HepG2 (cell line): ENCODE data around the gene SLC9A4. TPM values are rescaled to one million over a fixed set of nuclear protein-coding genes. Genes with fewer than 3 reads are reported as not detected.
A peak's percentile ranks its signal among the peaks of the same experiment; 100 is the strongest.

Source experiments
- ATAC-seq: fragments of 200-7000 bp; cut with Tn5 transposase; 3 replicates; pipeline ENCODE4 v1.9.1; 2020; ENCODE audit warnings: mild to moderate bottlenecking, moderate library complexity
- BruUV-seq: library from RNA; stranded (reverse); fragments of 400-500 nt; replicated peaks from 2 replicates; lab custom pipeline; 2021; lab: Mats Ljungman, UMichigan
- CTCF ChIA-PET: fragments of 300-600 bp; formaldehyde crosslinking; extraction: SDS; loops from one replicate; lab custom pipeline; 2021; ENCODE audit warnings: low total read pairs, inconsistent platforms, low intra/inter-chr PET ratio; lab: Yijun Ruan, JAX
- POLR2A ChIA-PET: fragments of 350-600 bp; sonication (Branson Sonifier 250); formaldehyde crosslinking; loops from one replicate; lab custom pipeline; 2020; ENCODE audit warnings: antibody characterized with exemption, inconsistent platforms; lab: Yijun Ruan, JAX
- DNase-seq: peaks from one replicate; pipeline ENCODE4 v3.0.0-alpha.2; 2015; ENCODE audit warnings: low spot score
- FAIRE-seq: peaks from 3 replicates; lab custom pipeline; 2011; peaks lifted over from hg19 to GRCh38; lab: Jason Lieb, UNC
- H2AFZ ChIP-seq: one replicate; pipeline ENCODE4 v1.6.1; 2011; ENCODE audit warnings: low read length, inconsistent platforms
- H3K27ac ChIP-seq: fragments of 300-600 bp; 3 replicates; pipeline ENCODE4 v1.8.0; 2011; ENCODE audit warnings: mixed run types, mild to moderate bottlenecking, mixed read lengths, low read length, inconsistent platforms; ENCODE audit not compliant: insufficient read depth; ENCODE audit errors: extremely low read length
- H3K27me3 ChIP-seq, 2 experiments: fragments of 200-600 bp in 1 of 2; 2 replicates in 1 of 2; 3 replicates in 1 of 2; pipeline versions ENCODE4 v1.6.0 to v1.8.0; 2011; ENCODE audit warnings: low read length in 2 of 2, mild to moderate bottlenecking in 2 of 2, moderate library complexity in 2 of 2, inconsistent platforms in 1 of 2; ENCODE audit not compliant: insufficient read depth in 2 of 2, control insufficient read depth in 1 of 2
- H3K36me3 ChIP-seq, 2 experiments: fragments of 200-600 bp in 1 of 2; replicated peaks in 1 of 2; 2 replicates in 1 of 2; 3 replicates in 1 of 2; pipeline versions ENCODE4 v1.5.1 to v1.8.0; 2011; ENCODE audit warnings: low read length in 2 of 2, inconsistent platforms in 1 of 2; ENCODE audit not compliant: insufficient read depth in 2 of 2, control insufficient read depth in 1 of 2
- H3K4me1 ChIP-seq: 2 replicates; pipeline ENCODE4 v1.5.1; 2012; ENCODE audit warnings: low read length, inconsistent platforms; ENCODE audit not compliant: insufficient read depth
- H3K4me2 ChIP-seq: 2 replicates; pipeline ENCODE4 v1.6.0; 2011; ENCODE audit warnings: low read depth, low read length, inconsistent platforms
- H3K4me3 ChIP-seq, 3 experiments: fragments of 200-600 bp in 1 of 3; sonication (generic), shearing (Covaris generic) in 1 of 3; replicated peaks in 1 of 3; 2 replicates each; pipeline ENCODE4 v1.5.1; 2011 to 2016; ENCODE audit warnings: low read length in 3 of 3, inconsistent platforms in 2 of 3, low read depth in 2 of 3, mild to moderate bottlenecking in 2 of 3, control low read depth in 1 of 3, mixed read lengths in 1 of 3; ENCODE audit not compliant: insufficient read depth in 1 of 3
- H3K79me2 ChIP-seq: one replicate; pipeline ENCODE4 v1.6.1; 2011; ENCODE audit warnings: low read length, inconsistent platforms; ENCODE audit not compliant: insufficient read depth
- H3K9ac ChIP-seq: 2 replicates; pipeline ENCODE4 v1.6.0; 2011; ENCODE audit warnings: mild to moderate bottlenecking, low read depth, low read length, inconsistent platforms; ENCODE audit not compliant: insufficient read depth
- H3K9me3 ChIP-seq: 2 replicates; pipeline ENCODE4 v1.5.1; 2012; ENCODE audit warnings: mild to moderate bottlenecking, low read length
- H4K20me1 ChIP-seq: 2 replicates; pipeline ENCODE4 v1.6.0; 2011; ENCODE audit warnings: inconsistent platforms, mild to moderate bottlenecking, low read length, moderate library complexity; ENCODE audit not compliant: insufficient read depth
- ATF7 ChIP-seq, 2 experiments: fragments of 450-650 bp in 1 of 2; sonication (generic) in 1 of 2; formaldehyde crosslinking in 1 of 2; IDR thresholded peaks; 2 replicates each; pipeline versions ENCODE4 v1.4.0 to v1.6.1; 2016 to 2020; ENCODE audit warnings: antibody characterized with exemption in 1 of 2, mild to moderate bottlenecking in 1 of 2, missing genetic modification reagents in 1 of 2
- MTA3 ChIP-seq: sonication (generic); formaldehyde crosslinking; IDR thresholded peaks from 2 replicates; pipeline ENCODE4 v1.4.0; 2020; ENCODE audit warnings: missing genetic modification reagents
- SMAD9 ChIP-seq: sonication (generic); formaldehyde crosslinking; IDR thresholded peaks from 2 replicates; pipeline ENCODE4 v1.5.1; 2020; ENCODE audit warnings: mild to moderate bottlenecking, missing genetic modification reagents
- THYN1 ChIP-seq: sonication (generic); formaldehyde crosslinking; IDR thresholded peaks from 2 replicates; pipeline ENCODE4 v1.8.1; 2023; ENCODE audit warnings: low read depth, mild to moderate bottlenecking, moderate library complexity, missing genetic modification reagents, borderline replicate concordance
- ZNF629 ChIP-seq: sonication (generic); formaldehyde crosslinking; conservative IDR thresholded peaks from 2 replicates; pipeline ENCODE4 v1.5.0; 2020; ENCODE audit warnings: missing genetic modification reagents
- ZSCAN30 ChIP-seq: sonication (generic); formaldehyde crosslinking; IDR thresholded peaks from 2 replicates; pipeline ENCODE4 v1.5.0; 2020; ENCODE audit warnings: mild to moderate bottlenecking, missing genetic modification reagents
- WGBS: methylation state at CpG from one replicate; pipeline ENCODE4 v1.1.6; 2017; ENCODE audit warnings: low lambda C conversion rate; 5-methylcytosine and 5-hydroxymethylcytosine counted together
- in situ Hi-C: cut with HindIII; loops from 2 replicates; pipeline ENCODE4 v1.10.0; 2017; ENCODE audit warnings: low pct_unique_long_range_greater_than_20kb; ENCODE audit not compliant: extremely low pct_ligation_motif_present
- intact Hi-C: fragments of 100-400 bp; cut with micrococcal nuclease; formaldehyde crosslinking; loops from one replicate; pipeline ENCODE4 v1.10.0; 2022; ENCODE audit not compliant: unreplicated experiment
- polyA plus RNA-seq, 8 experiments: library from polyadenylated mRNA; depleted of rRNA in 3 of 8; stranded (reverse) in 7 of 8; unstranded in 1 of 8; fragments of >200 nt; fragmentation: Illumina TruSeq in 4 of 8; extraction: Trizol in 4 of 8; gene quantifications; 2 replicates each; pipeline versions ENCODE4 v1.2.1 to v1.2.3, GENCODE V29; 2011 to 2016; ENCODE audit warnings: low read depth in 4 of 8, missing spikeins in 1 of 8, mixed read lengths in 1 of 8; ENCODE audit not compliant: insufficient read depth in 1 of 8
- total RNA-seq, 5 experiments: library from RNA; depleted of rRNA; stranded (reverse); fragments of >200 nt; fragmentation: Illumina TruSeq; extraction: Trizol; gene quantifications; 2 replicates each; pipeline ENCODE4 v1.2.3, GENCODE V29; 2016; ENCODE audit warnings: low read depth in 1 of 5

The SLC9A4 gene
- total and polyA plus RNA-seq, 2 of the 13 experiments (the other 11 are each of a cell fraction or from before 2014, with no cell fraction given): not detected

DNA sequence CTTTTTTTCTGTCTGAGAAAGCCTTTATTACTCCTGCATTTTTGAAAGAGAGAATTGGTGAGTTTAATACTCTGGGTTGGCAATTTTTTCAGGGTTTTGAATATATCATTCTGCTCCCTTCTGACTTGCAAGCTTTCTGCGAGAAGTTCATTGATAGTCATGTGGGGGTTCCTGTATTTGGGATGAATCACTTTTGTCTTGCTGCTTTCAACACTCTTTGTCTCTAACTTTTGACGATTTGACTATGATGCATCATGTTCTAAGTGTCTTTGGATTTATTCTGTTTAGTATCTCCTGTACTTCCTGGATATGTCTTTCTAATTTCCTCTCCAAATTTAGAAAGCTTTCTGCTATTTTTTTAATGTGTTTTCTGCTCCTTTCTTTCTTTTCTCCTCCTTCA is 105.3 kb downstream of the SLC9A4 start:
- DNase-seq: no peak
- no peak for FAIRE-seq
- H3K27ac ChIP-seq: no peak overlapping the region
- ChIA-PET POLR2A (no interaction called here), CTCF (no interaction called here)
- no peak for ATAC-seq
- no peaks in the 10 kb centered on the region for H4K20me1 ChIP-seq
- no peak overlapping the region for H3K4me3 ChIP-seq
- no peaks in the 10 kb centered on the region for H3K36me3 ChIP-seq
- 6% methylated on average over 2 of the region's 2 CpGs for WGBS
- no peaks in the 10 kb centered on the region for H3K79me2 ChIP-seq
- no TSS peak for BruUV-seq
- H3K4me1 ChIP-seq: no peaks in the 10 kb centered on the region
- no peaks in the 10 kb centered on the region for H3K27me3 ChIP-seq
- TF ChIP-seq THYN1 (CRISPR knock-in tag) (no peak), ZSCAN30 (CRISPR knock-in tag) (no peak)
- no peak overlapping the region for H2AFZ ChIP-seq
- H3K4me2 ChIP-seq: no peak overlapping the region
- intact Hi-C loops: no loop called here
- H3K9me3 ChIP-seq: no peaks in the 10 kb centered on the region
- no peak overlapping the region for H3K9ac ChIP-seq
- in situ Hi-C loops: no loop called here

DNA sequence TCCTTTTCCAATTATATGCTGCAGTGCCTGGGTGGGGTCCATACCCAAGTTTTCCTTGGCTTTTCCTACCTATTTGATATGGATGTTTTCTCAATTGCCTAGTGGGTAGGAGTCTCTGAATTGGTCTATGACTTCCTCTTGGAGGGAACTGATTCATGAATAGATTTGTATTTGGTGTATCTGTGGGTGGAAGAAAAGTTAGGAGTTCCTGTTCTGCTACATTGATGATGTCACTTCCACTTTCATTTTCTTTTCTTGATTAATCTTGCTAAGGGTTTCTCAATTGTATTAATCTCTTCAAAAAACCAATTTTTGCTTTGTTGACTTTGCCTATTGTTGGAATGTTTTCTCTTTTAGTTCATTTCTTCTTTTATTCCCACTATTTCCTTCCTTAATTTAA is 108.9 kb downstream of the SLC9A4 start:
- no peaks in the 10 kb centered on the region for H3K79me2 ChIP-seq
- no peak overlapping the region for H3K4me3 ChIP-seq
- CTCF ChIA-PET: no interaction called here
- no peak overlapping the region for H3K4me2 ChIP-seq
- in situ Hi-C loops: no loop called here
- H3K4me1 ChIP-seq: no peaks in the 10 kb centered on the region
- no TSS peak for BruUV-seq
- H3K9ac ChIP-seq: no peak overlapping the region
- FAIRE-seq: no peak
- no peak for ATAC-seq
- no peak for DNase-seq
- H3K36me3 ChIP-seq: no peaks in the 10 kb centered on the region
- no peaks in the 10 kb centered on the region for H3K9me3 ChIP-seq
- POLR2A ChIA-PET: no interaction called here
- no peaks in the 10 kb centered on the region for H4K20me1 ChIP-seq
- TF ChIP-seq ATF7 (IDR thresholded peaks at IDR 0.05) (peak; percentile 68), ATF7 (CRISPR knock-in tag; IDR thresholded peaks at IDR 0.05) (no peak), MTA3 (CRISPR knock-in tag) (no peak), ZNF629 (no peak), SMAD9 (no peak)
- intact Hi-C loops: no loop called here
- no peaks in the 10 kb centered on the region for H3K27me3 ChIP-seq
- no peak overlapping the region for H3K27ac ChIP-seq
- no peak overlapping the region for H2AFZ ChIP-seq
